K562 (cell line): ENCODE measurements around the gene LMBR1. TPM values are rescaled to one million over a fixed set of nuclear protein-coding genes. Genes with fewer than 3 reads are reported as not detected.

Experiments used
- ATAC-seq: fragments of 200-7000 bp; cut with Tn5 transposase; 3 replicates; pipeline ENCODE4 v1.9.1; 2020; ENCODE audit warnings: moderate library complexity
- BruUV-seq: library from RNA; stranded (reverse); fragments of 400-500 nt; replicated peaks from 2 replicates; lab custom pipeline; 2021; lab: Mats Ljungman, UMichigan
- CTCF ChIA-PET: fragments of 300-600 bp; formaldehyde crosslinking; extraction: SDS; loops from one replicate; lab custom pipeline; 2021; ENCODE audit warnings: low intra/inter-chr PET ratio; lab: Yijun Ruan, JAX
- POLR2A ChIA-PET: fragments of 300-600, 350-650 bp; sonication (Branson Sonifier 250); formaldehyde crosslinking; extraction: SDS; loops from one replicate; lab custom pipeline; 2021; ENCODE audit warnings: antibody characterized with exemption, inconsistent platforms; lab: Yijun Ruan, JAX
- DNase-seq, 4 experiments: peaks; one replicate each; pipeline versions ENCODE4 v3.0.0 to v3.0.0-alpha.2; 2011 to 2018; ENCODE audit warnings: low spot score in 3 of 4, mixed read lengths in 3 of 4; ENCODE audit errors: extremely low read depth in 1 of 4
- FAIRE-seq: peaks from 2 replicates; lab custom pipeline; 2011; peaks lifted over from hg19 to GRCh38; lab: Jason Lieb, UNC
- H2AFZ ChIP-seq: 2 replicates; pipeline ENCODE4 v1.6.0; 2011; ENCODE audit warnings: low read depth, low read length, control low read depth, inconsistent platforms
- H3K27ac ChIP-seq: fragments of 200-600 bp; 3 replicates; pipeline ENCODE4 v1.8.0; 2011; ENCODE audit warnings: low read depth, mild to moderate bottlenecking, control low read depth, inconsistent platforms, low read length, moderate library complexity, mixed read lengths; ENCODE audit errors: extremely low read depth
- H3K27me3 ChIP-seq, 2 experiments: fragments of 300-600 bp in 1 of 2; 2 replicates in 1 of 2; 3 replicates in 1 of 2; pipeline versions ENCODE4 v1.6.0 to v1.8.0; 2011; ENCODE audit warnings: inconsistent platforms in 2 of 2, low read length in 2 of 2, mild to moderate bottlenecking in 1 of 2, mixed read lengths in 1 of 2, moderate library complexity in 1 of 2; ENCODE audit not compliant: control insufficient read depth in 2 of 2, insufficient read depth in 2 of 2
- H3K36me3 ChIP-seq: fragments of 300-600 bp; 3 replicates; pipeline ENCODE4 v1.8.0; 2011; ENCODE audit warnings: mild to moderate bottlenecking, low read length, inconsistent platforms; ENCODE audit not compliant: control insufficient read depth, insufficient read depth
- H3K4me1 ChIP-seq, 2 experiments: fragments of 200-600 bp in 1 of 2; replicated peaks in 1 of 2; 2 replicates in 1 of 2; 3 replicates in 1 of 2; pipeline versions ENCODE4 v1.5.1 to v1.8.0; 2011; ENCODE audit warnings: inconsistent platforms in 2 of 2, low read length in 2 of 2, mild to moderate bottlenecking in 1 of 2, mixed read lengths in 1 of 2, moderate library complexity in 1 of 2; ENCODE audit not compliant: control insufficient read depth in 2 of 2, insufficient read depth in 2 of 2
- H3K4me2 ChIP-seq: 2 replicates; pipeline ENCODE4 v1.6.1; 2011; ENCODE audit warnings: low read length, control low read depth, inconsistent platforms, mixed read lengths; ENCODE audit not compliant: insufficient read depth
- H3K4me3 ChIP-seq: fragments of 200-600 bp; sonication (generic), shearing (Covaris generic); 2 replicates; pipeline ENCODE4 v1.5.1; 2016; ENCODE audit warnings: control low read depth, inconsistent platforms
- H3K79me2 ChIP-seq: fragments of 200-600 bp; 3 replicates; pipeline ENCODE4 v1.8.0; 2011; ENCODE audit warnings: low read length, inconsistent platforms; ENCODE audit not compliant: control insufficient read depth, insufficient read depth
- H3K9ac ChIP-seq, 2 experiments: 2 replicates each; pipeline versions ENCODE4 v1.6.0 to v1.6.1; 2011; ENCODE audit warnings: low read depth in 2 of 2, low read length in 2 of 2, control low read depth in 1 of 2, inconsistent platforms in 1 of 2, mild to moderate bottlenecking in 1 of 2, mixed read lengths in 1 of 2; ENCODE audit not compliant: insufficient read depth in 1 of 2
- H3K9me1 ChIP-seq: one replicate; pipeline ENCODE4 v1.6.0; 2011; ENCODE audit warnings: inconsistent platforms, mild to moderate bottlenecking, low read length, moderate library complexity; ENCODE audit not compliant: control insufficient read depth, insufficient read depth
- H3K9me3 ChIP-seq: replicated peaks from 2 replicates; pipeline ENCODE4 v1.5.1; 2011; ENCODE audit warnings: low read depth, low read length, inconsistent platforms; ENCODE audit not compliant: control insufficient read depth, insufficient read depth
- H4K20me1 ChIP-seq: replicated peaks from 2 replicates; pipeline ENCODE4 v1.6.1; 2011; ENCODE audit warnings: low read length, inconsistent platforms, mixed read lengths; ENCODE audit not compliant: control insufficient read depth, insufficient read depth
- E2F4 ChIP-seq: sonication (generic); formaldehyde crosslinking; IDR thresholded peaks from 2 replicates; pipeline ENCODE4 v1.8.0; 2022; ENCODE audit warnings: mild to moderate bottlenecking, low read depth, missing genetic modification reagents
- PCBP2 ChIP-seq: fragments of 200-400 bp; formaldehyde crosslinking; IDR thresholded peaks from 2 replicates; pipeline ENCODE4 v1.6.1; 2018; ENCODE audit warnings: low read length, low read depth, mild to moderate bottlenecking, moderate library complexity; ENCODE audit not compliant: poor library complexity, severe bottlenecking
- RREB1 ChIP-seq: fragments of 250-450 bp; sonication (Bioruptor Pico); IDR thresholded peaks from 2 replicates; pipeline ENCODE4 v1.4.0; 2020
- TCF7 ChIP-seq: sonication (generic); IDR thresholded peaks from 2 replicates; pipeline ENCODE4 v1.6.1; 2016; ENCODE audit warnings: antibody characterized with exemption, borderline replicate concordance
- ZBTB40 ChIP-seq, 2 experiments: fragments of 450-650 bp in 1 of 2; sonication (generic) in 1 of 2; formaldehyde crosslinking in 1 of 2; IDR thresholded peaks; 2 replicates each; pipeline versions ENCODE4 v1.7.1 to v1.9.0; 2016 to 2022; ENCODE audit warnings: inconsistent platforms in 1 of 2, mild to moderate bottlenecking in 1 of 2, missing genetic modification reagents in 1 of 2
- WGBS: fragments of 100-300 bp; shearing (Covaris generic); methylation state at CpG from one replicate; pipeline ENCODE4 v1.1.6; 2016; ENCODE audit warnings: low coverage, mixed read lengths; ENCODE audit not compliant: insufficient coverage; ENCODE audit errors: missing lambda C conversion rate; 5-methylcytosine and 5-hydroxymethylcytosine counted together
- in situ Hi-C: fragments of 300-500 bp; cut with MboI; formaldehyde crosslinking; loops from 4 replicates; pipeline ENCODE4 v1.15.0; 2018; ENCODE audit warnings: inconsistent platforms, mixed read lengths
- intact Hi-C: fragments of 100-400 bp; cut with micrococcal nuclease; formaldehyde crosslinking; loops from 2 replicates; pipeline ENCODE4 v1.14.2; 2022
- polyA plus RNA-seq, 8 experiments: library from polyadenylated mRNA; depleted of rRNA in 4 of 8; stranded (reverse) in 5 of 8; unstranded in 3 of 8; fragments of >200 nt; fragmentation: Nextera tagmentation in 2 of 8; fragmentation: Illumina TruSeq in 1 of 8; extraction: Ambion mirVana in 2 of 8; extraction: Trizol in 1 of 8; gene quantifications; 2 replicates each; pipeline versions ENCODE4 v1.2.1 to v1.2.3, GENCODE V29; 2011 to 2014; ENCODE audit warnings: inconsistent platforms in 1 of 8, missing spikeins in 1 of 8
- total RNA-seq, 7 experiments: library from RNA; depleted of rRNA in 6 of 7; stranded (reverse); fragments of >200 nt in 6 of 7; fragmentation: Illumina TruSeq in 2 of 7; extraction: Trizol in 2 of 7; gene quantifications; 2 replicates each; pipeline versions ENCODE4 v1.2.1 to v1.2.3, GENCODE V29; 2011 to 2021; ENCODE audit warnings: low replicate concordance in 1 of 7

The LMBR1 gene
- total and polyA plus RNA-seq, 9 of the 15 experiments (the other 6 are each of a cell fraction or from before 2014, with no cell fraction given): 7.7 to 90.0 (median 59.9) TPM

GRCh38 chr7:156735851-156736250 lies 157.1 kb downstream of the LMBR1 start:
- no peaks in the 10 kb centered on the region for H3K9me1 ChIP-seq
- CTCF ChIA-PET: no interaction called here
- 91% methylated on average over 7 of the region's 7 CpGs for WGBS
- no peak for TF ChIP-seq RREB1 (CRISPR knock-in tag)
- TF ChIP-seq E2F4 (CRISPR knock-in tag): no peak
- TF ChIP-seq TCF7: no peak
- TF ChIP-seq ZBTB40 (IDR thresholded peaks at IDR 0.05): no peak
- TF ChIP-seq ZBTB40 (CRISPR knock-in tag; IDR thresholded peaks at IDR 0.05): no peak
- no peak for TF ChIP-seq PCBP2

More at GRCh38 chr7:156735851-156736250, 157.1 kb downstream of the LMBR1 start:
- H4K20me1 ChIP-seq: no peaks in the 10 kb centered on the region
- no peak for ATAC-seq
- no peaks in the 10 kb centered on the region; the same call in 1 of the 2 replicates for H3K9me3 ChIP-seq
- FAIRE-seq: no peak
- BruUV-seq: no TSS peak
- POLR2A ChIA-PET: interaction anchor here (1.1 kb wide), 1 partner anchor 15 kb away, joined by 3 read pairs; no protein-coding TSS in a partner anchor
- H3K4me1 ChIP-seq: no peaks in the 10 kb centered on the region
- no peak overlapping the region for H3K4me3 ChIP-seq
- no peak overlapping the region for H2AFZ ChIP-seq
- no peak overlapping the region for H3K4me2 ChIP-seq
- intact Hi-C loops: no loop called here
- DNase-seq: no peak
- no peaks in the 10 kb centered on the region for H3K79me2 ChIP-seq
- H3K27me3 ChIP-seq: no peaks in the 10 kb centered on the region
- peaks cover 12% of the 10 kb centered on the region; the same call in 2 of the 3 replicates for H3K36me3 ChIP-seq
- H3K9ac ChIP-seq: no peak overlapping the region
- in situ Hi-C loops: no loop called here
- no peak overlapping the region for H3K27ac ChIP-seq
